ENCODE measurements around the gene TMEM62. TPM values are rescaled to one million over a fixed set of nuclear protein-coding genes. Genes with fewer than 3 reads are reported as not detected.

The TMEM62 gene
- total and polyA plus RNA-seq, 2 of the 8 experiments (the other 6 are each of a cell fraction or from before 2014, with no cell fraction given), result 2.0 to 4.0 TPM

DNA sequence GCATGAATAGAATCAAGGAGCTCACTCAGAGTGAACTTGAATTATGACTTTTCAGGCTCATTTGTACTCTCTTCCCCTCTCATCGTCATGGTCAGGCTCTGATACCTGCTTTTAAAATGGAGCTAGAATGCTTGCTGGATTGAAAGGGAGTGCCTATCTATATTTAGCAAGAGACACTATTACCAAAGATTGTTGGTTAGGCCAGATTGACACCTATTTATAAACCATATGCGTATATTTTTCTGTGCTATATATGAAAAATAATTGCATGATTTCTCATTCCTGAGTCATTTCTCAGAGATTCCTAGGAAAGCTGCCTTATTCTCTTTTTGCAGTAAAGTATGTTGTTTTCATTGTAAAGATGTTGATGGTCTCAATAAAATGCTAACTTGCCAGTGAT is 61.4 kb downstream of the TMEM62 start (continued):
- TF ChIP-seq SAP30 (IDR thresholded peaks at IDR 0.05; ENCODE audit: insufficient read depth, insufficient replicate concordance, low read length) (no peak), FOSL1 (IDR thresholded peaks at IDR 0.05; ENCODE audit: insufficient read depth, low read depth, low read length) (no peak), KDM1A (IDR thresholded peaks at IDR 0.05; ENCODE audit: borderline replicate concordance, low read length) (no peak), PHF8 (conservative IDR thresholded peaks at IDR 0.05; ENCODE audit: low read depth, low read length) (no peak)
- TF ChIP-seq, protein P1, sequence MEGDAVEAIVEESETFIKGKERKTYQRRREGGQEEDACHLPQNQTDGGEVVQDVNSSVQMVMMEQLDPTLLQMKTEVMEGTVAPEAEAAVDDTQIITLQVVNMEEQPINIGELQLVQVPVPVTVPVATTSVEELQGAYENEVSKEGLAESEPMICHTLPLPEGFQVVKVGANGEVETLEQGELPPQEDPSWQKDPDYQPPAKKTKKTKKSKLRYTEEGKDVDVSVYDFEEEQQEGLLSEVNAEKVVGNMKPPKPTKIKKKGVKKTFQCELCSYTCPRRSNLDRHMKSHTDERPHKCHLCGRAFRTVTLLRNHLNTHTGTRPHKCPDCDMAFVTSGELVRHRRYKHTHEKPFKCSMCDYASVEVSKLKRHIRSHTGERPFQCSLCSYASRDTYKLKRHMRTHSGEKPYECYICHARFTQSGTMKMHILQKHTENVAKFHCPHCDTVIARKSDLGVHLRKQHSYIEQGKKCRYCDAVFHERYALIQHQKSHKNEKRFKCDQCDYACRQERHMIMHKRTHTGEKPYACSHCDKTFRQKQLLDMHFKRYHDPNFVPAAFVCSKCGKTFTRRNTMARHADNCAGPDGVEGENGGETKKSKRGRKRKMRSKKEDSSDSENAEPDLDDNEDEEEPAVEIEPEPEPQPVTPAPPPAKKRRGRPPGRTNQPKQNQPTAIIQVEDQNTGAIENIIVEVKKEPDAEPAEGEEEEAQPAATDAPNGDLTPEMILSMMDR (IDR thresholded peaks at IDR 0.05; ENCODE audit: control extremely low read depth in 1 of 3, insufficient read depth in 1 of 3, low read depth in 1 of 3, low read length in 3 of 3), result no peak
